Stimulated activated CD8-positive, alpha-beta memory T cell treated with anti-CD3 and anti-CD28 coated beads, Interleukin-4, amount 100 ng/mL, for 1 hour (primary cell): ENCODE measurements around the gene GRAMD1C.
"Not testable (repeated sequence)": the region's sequence is repeated elsewhere in the genome, so short reads cannot be mapped to it uniquely, and the experiment has no call there.

Experiments
- DNase-seq, 2 donors: peaks; one replicate each; pipeline ENCODE4 v3.0.0-alpha.2; 2020; ENCODE audit warnings: low read depth in 2 of 2, low spot score in 1 of 2

GRAMD1C gene

GRCh38 chr3:113838631-113839209 lies at the start of gene GRAMD1C:
TSS of gene GRAMD1C (plus strand) at chr3:113838788. CDS start at chr3:113838910, 122 bp downstream.
- peak; percentile 57 to 73 for DNase-seq

GRCh38 chr3:113791381-113791780 lies 47.2 kb upstream of the GRAMD1C start:
- no peak for DNase-seq

GRCh38 chr3:113794526-113794925 lies 44.1 kb upstream of the GRAMD1C start:
- no peak for DNase-seq

- DNase-seq = no peak
Observed at GRCh38 chr3:113795693-113796092, 42.9 kb upstream of the GRAMD1C start.

GRCh38 chr3:113802795-113803455 lies 35.7 kb upstream of the GRAMD1C start:
- no peak for DNase-seq

GRCh38 chr3:113804661-113805060 lies 33.9 kb upstream of the GRAMD1C start:
- DNase-seq = no peak

DNA sequence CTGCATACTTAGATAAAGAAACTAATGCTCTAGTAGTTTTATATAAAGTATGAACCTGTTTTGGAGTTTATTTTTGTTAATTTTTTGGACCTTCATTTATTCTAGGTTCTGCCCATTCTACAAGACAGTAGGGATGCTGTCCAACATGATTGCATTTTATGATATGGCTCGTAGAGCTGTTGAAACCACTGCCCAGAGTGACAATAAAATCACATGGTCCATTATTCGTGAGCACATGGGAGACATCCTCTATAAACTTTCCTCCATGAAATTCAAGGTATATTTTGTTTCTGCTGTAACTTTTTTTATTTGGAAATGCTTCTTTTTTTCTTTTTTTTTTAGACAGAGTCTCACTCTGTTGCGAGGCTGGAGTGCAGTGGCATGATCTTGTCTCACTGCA lies 33.3 kb upstream of the GRAMD1C start:
- no peak for DNase-seq

GRCh38 chr3:113812854-113813253 lies 25.7 kb upstream of the GRAMD1C start:
- DNase-seq = no peak

- no peak for DNase-seq
Observed at GRCh38 chr3:113819866-113820265, 18.7 kb upstream of the GRAMD1C start.

GRCh38 chr3:113825090-113825489 lies 13.5 kb upstream of the GRAMD1C start:
- no peak for DNase-seq

GRCh38 chr3:113828600-113828999 lies 10.0 kb upstream of the GRAMD1C start:
- no peak for DNase-seq

GRCh38 chr3:113829576-113830354 lies 8.8 kb upstream of the GRAMD1C start:
- DNase-seq = no peak

DNA sequence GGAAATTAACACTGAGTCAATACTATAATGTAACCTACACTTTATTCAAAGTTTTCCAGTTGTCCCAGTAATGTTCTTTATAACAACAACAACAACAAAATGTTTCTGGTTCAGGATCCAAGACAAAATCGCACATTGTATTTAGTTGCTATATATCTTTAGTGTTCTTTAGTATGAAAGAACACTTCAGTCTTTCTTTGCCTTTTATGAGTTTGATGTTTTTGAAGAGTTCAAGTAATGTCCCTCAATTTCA lies 7.6 kb upstream of the GRAMD1C start:
- DNase-seq = no peak

- no peak for DNase-seq
Observed at GRCh38 chr3:113832477-113833164, 6.0 kb upstream of the GRAMD1C start.

GRCh38 chr3:113834983-113835382 lies 3.6 kb upstream of the GRAMD1C start:
- DNase-seq = no peak

DNA sequence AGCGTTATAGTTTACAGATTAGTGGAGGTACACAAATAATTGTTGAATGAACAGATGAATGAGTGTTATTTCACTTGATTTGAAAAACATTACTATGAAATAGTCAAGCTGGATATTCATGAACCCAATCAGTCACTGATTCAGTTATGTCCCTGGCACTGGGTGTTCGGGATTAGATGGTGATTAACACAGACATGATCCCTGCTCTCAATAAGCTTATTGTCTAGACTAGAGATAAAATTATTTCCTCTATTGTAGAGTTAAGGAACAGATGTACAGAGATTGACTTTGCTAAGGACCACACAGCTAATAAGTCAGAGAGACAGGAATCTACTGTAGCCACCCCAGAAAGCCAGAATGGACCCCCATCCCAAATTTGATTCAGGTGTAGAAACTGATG lies 963 bp downstream of the GRAMD1C start:
- DNase-seq = no peak

DNA sequence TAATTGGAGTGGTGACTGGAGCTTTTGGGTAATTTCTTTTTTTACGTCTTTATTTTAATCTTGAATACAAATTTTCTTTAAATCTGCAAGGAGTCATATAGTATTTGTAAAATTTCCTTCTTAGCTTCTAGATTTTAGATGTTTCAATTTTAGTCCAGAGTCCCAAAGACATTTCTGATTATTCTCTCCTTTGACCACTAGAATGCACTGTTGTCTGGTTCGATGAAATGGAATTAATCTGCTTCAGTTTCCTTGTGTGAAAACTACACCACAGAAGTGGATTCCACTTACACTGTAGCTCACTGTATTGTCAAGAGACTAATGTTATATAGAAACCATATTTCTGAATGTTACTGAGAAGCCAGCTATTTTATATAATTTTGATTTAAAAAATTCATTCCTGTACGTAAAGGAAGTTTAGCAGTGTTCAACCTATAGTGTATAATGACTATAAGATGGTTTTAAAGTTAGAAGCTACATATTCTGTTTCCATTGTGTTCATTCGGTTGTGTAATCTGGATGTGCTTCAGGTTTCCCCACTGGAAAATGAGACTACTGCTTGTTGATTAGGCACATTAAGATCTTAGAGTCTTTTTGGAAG lies 6.1 kb downstream of the GRAMD1C start:
- DNase-seq = no peak

DNA sequence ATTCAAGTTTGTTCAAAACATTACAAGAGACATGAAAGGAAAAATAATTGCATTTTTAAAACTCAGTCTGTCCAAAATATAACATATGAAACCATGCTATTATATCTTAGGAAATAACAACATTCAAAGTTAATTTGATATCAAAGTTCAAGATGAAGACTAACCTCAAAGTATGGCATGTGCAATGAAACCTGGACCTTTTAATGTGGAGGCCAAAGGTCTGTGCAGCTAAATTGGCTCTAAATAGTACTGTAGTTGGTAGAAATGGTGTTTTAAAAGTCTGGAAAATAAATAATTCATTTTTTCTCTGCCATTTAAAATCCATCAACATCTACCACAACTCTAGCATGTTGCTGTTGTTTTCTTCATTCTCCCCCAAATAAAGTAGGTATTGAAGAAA lies 8.7 kb downstream of the GRAMD1C start:
- DNase-seq = no peak

DNA sequence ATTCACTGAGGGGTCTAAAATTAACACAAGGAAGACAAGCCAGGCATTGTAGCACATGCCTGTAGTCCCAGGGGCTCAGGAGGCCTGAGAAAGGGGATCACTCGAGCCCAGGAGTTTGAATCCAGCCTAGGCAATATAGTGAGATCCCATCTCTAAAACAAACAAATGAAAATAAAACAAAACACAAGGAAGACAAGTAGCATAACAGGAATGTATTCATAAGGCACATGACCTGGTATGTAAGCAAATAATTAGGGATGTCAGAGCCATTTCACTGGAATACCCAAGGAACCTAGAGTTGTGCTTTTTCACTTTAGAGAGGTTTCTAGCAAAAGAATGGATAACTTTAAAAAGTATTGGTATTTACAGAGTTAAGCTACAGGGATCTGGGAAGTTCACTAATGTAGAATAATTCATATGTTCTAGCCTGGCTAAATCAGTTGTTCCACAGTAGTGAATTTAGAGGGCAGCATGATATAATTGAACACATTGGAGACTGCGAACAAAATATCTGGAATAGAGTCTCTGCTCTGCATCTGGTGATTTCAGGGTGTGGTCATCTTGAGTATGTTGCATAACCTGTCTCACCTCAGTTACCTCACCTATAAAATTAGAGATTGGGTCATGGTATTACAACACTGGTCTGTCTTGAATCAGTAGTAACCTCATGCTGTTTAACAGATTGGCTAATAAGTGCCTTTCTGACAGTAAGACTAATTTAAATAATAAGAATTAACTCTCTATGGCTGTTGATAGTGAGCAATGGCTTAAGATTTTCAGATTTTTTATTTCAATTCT lies 9.3 kb downstream of the GRAMD1C start:
- DNase-seq = no peak

- not testable (repeated sequence) for DNase-seq
Observed at GRCh38 chr3:113849071-113849470, 10.5 kb downstream of the GRAMD1C start.

- DNase-seq = not testable (repeated sequence)
Observed at GRCh38 chr3:113849841-113850240, 11.3 kb downstream of the GRAMD1C start.
